Uterine smooth muscle cell (primary cell): ENCODE measurements around the gene MRPL41. TPM values are rescaled to one million over a fixed set of nuclear protein-coding genes. Genes with fewer than 3 reads are reported as not detected.

Source experiments
- total RNA-seq: library from RNA; depleted of rRNA; stranded (reverse); fragments of >200 nt; gene quantifications from 2 replicates; pipeline ENCODE4 v1.2.3, GENCODE V29; 2014

The MRPL41 gene
- total RNA-seq = 43.6 and 46.2 TPM in 2 replicates

GRCh38 chr9:137551264-137552021 lies at the start of gene MRPL41:
MRPL41 (plus strand) TSS chr9:137551879; CDS start chr9:137552082, 203 bp downstream.

GRCh38 chr9:137550231-137550621 lies 1.5 kb upstream of the MRPL41 start, which contains the start of gene PNPLA7:
PNPLA7 (minus strand) TSS chr9:137550402; CDS start chr9:137550197, 205 bp downstream.

GRCh38 chr9:137578518-137579258 lies 27.0 kb downstream of the MRPL41 start, which contains the start of gene DPH7:
DPH7 (minus strand) TSS chr9:137578925; CDS start chr9:137578777, 148 bp downstream.

GRCh38 chr9:137590469-137591383 lies 39.0 kb downstream of the MRPL41 start, which contains the start of gene ZMYND19:
ZMYND19 (minus strand) TSS chr9:137590512; CDS start chr9:137590263, 249 bp downstream.

Other genes starting within 250 kb of the MRPL41 start
- gene NRARP, start 249.6 kb upstream of the MRPL41 start, total RNA-seq = 0.11 and 0.12 TPM in 2 replicates
- gene EXD3, start 128.7 kb upstream of the MRPL41 start, total RNA-seq = 6.5 and 19.5 TPM in 2 replicates
- 0.22 and 1.00 TPM in 2 replicates for gene NOXA1, start 128.5 kb upstream of the MRPL41 start, total RNA-seq
- gene ENTPD8, start 110.5 kb upstream of the MRPL41 start, total RNA-seq = under 0.01 and 0.12 TPM in 2 replicates
- gene NSMF, start 92.5 kb upstream of the MRPL41 start, total RNA-seq = 16.9 and 28.0 TPM in 2 replicates
- gene PNPLA7, start 1.5 kb upstream of the MRPL41 start, total RNA-seq = 0.55 and 1.00 TPM in 2 replicates
- gene DPH7, start 27.0 kb downstream of the MRPL41 start, total RNA-seq = 27.4 and 29.8 TPM in 2 replicates
- gene ZMYND19, start 38.6 kb downstream of the MRPL41 start, total RNA-seq = 22.5 and 26.2 TPM in 2 replicates
- gene ARRDC1, start 53.8 kb downstream of the MRPL41 start, total RNA-seq = 18.5 and 18.7 TPM in 2 replicates
- 49.0 and 50.4 TPM in 2 replicates for gene EHMT1, start 67.1 kb downstream of the MRPL41 start, total RNA-seq